Activated T-cell treated with anti-CD3 and anti-CD28 coated beads, Interleukin-2, amount 50 U/mL, for 24 hours (primary cell): ENCODE data around the gene GLT8D2.
"Not testable (repeated sequence)": the region's sequence is repeated elsewhere in the genome, so short reads cannot be mapped to it uniquely, and the experiment has no call there.

ENCODE experiments used
- DNase-seq: peaks from one replicate; pipeline ENCODE4 v3.0.0-alpha.2; 2020
- H3K27ac Mint-ChIP-seq: 2 replicates; pipeline ENCODE4 v1.8.0; 2020; ENCODE audit warnings: mild to moderate bottlenecking, mixed read lengths
- H3K27me3 Mint-ChIP-seq: 2 replicates; pipeline ENCODE4 v1.8.0; 2020; ENCODE audit warnings: mixed read lengths
- H3K36me3 Mint-ChIP-seq: 2 replicates; pipeline ENCODE4 v1.8.0; 2020; ENCODE audit warnings: low read depth, mixed read lengths
- H3K4me1 Mint-ChIP-seq: 2 replicates; pipeline ENCODE4 v1.8.0; 2020; ENCODE audit warnings: low read depth, mixed read lengths
- H3K4me3 Mint-ChIP-seq: 2 replicates; pipeline ENCODE4 v1.8.0; 2020; ENCODE audit warnings: mild to moderate bottlenecking, moderate library complexity, mixed read lengths
- H3K9me3 Mint-ChIP-seq: 2 replicates; pipeline ENCODE4 v1.8.0; 2020; ENCODE audit warnings: mixed read lengths

Gene GLT8D2

DNA sequence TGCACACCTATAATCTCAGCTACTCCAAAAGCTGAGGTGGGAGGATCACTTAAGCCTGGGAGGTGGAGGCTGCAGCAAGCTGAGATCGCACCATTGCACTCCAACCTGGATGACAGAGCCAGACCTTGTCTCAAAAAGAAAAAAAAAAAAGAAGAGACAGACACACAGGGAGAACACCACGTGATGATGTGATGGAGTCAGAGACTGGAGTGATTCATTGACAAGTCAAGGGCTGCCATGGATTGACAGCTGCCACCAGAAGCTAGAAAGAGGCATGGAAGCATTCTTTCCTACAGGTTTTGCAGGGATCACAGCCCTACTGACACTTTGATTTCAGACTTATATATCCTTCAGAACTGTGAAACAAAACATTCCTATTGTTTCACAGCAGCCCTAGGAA, 10.8 kb upstream of the GLT8D2 start:
- Mint-ChIP-seq H3K36me3 (peaks cover 6% of the 10 kb centered on the region), H3K27me3 (peaks cover 14% of the 10 kb centered on the region), H3K9me3 (no peaks in the 10 kb centered on the region), H3K27ac (no peak overlapping the region), H3K4me1 (peaks cover 16% of the 10 kb centered on the region), H3K4me3 (no peak overlapping the region)
- no peak for DNase-seq

- Mint-ChIP-seq H3K9me3 (no peaks in the 10 kb centered on the region), H3K4me3 (no peak overlapping the region), H3K27ac (no peak overlapping the region), H3K27me3 (peaks cover 15% of the 10 kb centered on the region), H3K4me1 (peaks cover 7% of the 10 kb centered on the region), H3K36me3 (peaks cover 3% of the 10 kb centered on the region)
- DNase-seq: no peak
Observed at GRCh38 chr12:104059963-104060362, 10.0 kb upstream of the GLT8D2 start.

DNA sequence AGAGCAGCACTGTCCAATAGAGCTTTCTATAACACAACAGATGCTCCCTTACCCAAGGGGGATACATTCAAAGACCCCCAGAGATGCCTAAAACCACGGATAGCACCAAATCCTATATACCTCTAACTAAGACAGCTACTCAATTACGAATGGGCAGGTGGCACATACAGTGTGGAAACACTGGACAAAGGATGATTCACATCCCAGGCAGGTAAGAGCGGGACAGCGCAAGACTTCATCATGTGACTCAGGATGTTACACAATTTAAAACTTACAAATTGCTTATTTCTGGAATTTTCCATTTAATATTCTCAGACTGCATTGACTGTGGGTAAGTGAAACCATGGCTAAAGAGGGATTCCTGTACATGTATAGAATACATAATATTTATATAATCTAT, 8.8 kb upstream of the GLT8D2 start:
- no peak overlapping the region for H3K4me3 Mint-ChIP-seq
- no peaks in the 10 kb centered on the region for H3K9me3 Mint-ChIP-seq
- no peaks in the 10 kb centered on the region for H3K36me3 Mint-ChIP-seq
- H3K4me1 Mint-ChIP-seq: peaks cover 6% of the 10 kb centered on the region
- H3K27me3 Mint-ChIP-seq: peaks cover 21% of the 10 kb centered on the region
- H3K27ac Mint-ChIP-seq: no peak overlapping the region
- DNase-seq: no peak

GRCh38 chr12:104057771-104058197, 7.8 kb upstream of the GLT8D2 start:
- Mint-ChIP-seq H3K27ac (no peak overlapping the region), H3K4me3 (no peak overlapping the region), H3K4me1 (no peaks in the 10 kb centered on the region), H3K36me3 (no peaks in the 10 kb centered on the region), H3K9me3 (no peaks in the 10 kb centered on the region), H3K27me3 (peaks cover 24% of the 10 kb centered on the region)
- no peak for DNase-seq

GRCh38 chr12:104056419-104056972, 6.5 kb upstream of the GLT8D2 start:
- Mint-ChIP-seq H3K9me3 (no peaks in the 10 kb centered on the region), H3K4me3 (no peak overlapping the region), H3K4me1 (no peaks in the 10 kb centered on the region), H3K27ac (no peak overlapping the region), H3K27me3 (peaks cover 31% of the 10 kb centered on the region), H3K36me3 (no peaks in the 10 kb centered on the region)
- DNase-seq: no peak

GRCh38 chr12:104055686-104056388, 5.8 kb upstream of the GLT8D2 start:
- Mint-ChIP-seq H3K4me3 (no peak overlapping the region), H3K4me1 (no peaks in the 10 kb centered on the region), H3K9me3 (no peaks in the 10 kb centered on the region), H3K36me3 (no peaks in the 10 kb centered on the region), H3K27ac (no peak overlapping the region), H3K27me3 (peaks cover 35% of the 10 kb centered on the region)
- DNase-seq: no peak

- Mint-ChIP-seq H3K4me1 (peaks cover 6% of the 10 kb centered on the region), H3K36me3 (no peaks in the 10 kb centered on the region), H3K9me3 (no peaks in the 10 kb centered on the region), H3K27me3 (peaks cover 42% of the 10 kb centered on the region), H3K4me3 (no peak overlapping the region), H3K27ac (no peak overlapping the region)
- DNase-seq: no peak
Observed at GRCh38 chr12:104054681-104055346, 4.8 kb upstream of the GLT8D2 start.

DNA sequence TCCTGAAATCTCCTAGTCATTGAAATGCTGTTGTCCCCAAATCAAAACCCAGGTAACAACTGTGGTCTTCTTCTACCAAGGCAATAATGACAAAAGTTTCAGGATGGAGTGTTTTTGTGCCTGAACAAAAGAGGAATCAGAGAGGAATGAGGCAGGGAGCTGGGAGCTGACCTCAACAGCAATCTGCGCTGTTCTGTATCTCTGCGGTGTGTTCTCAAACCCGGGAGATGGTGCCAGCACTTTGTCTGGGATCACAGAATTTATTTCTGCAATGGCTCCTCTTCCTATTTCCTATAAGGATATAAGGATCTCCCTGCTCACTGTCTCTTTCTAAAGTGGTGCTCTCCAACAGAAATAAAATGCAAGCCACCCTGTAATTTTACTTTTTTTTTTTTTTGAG, 449 bp upstream of the GLT8D2 start:
- no peaks in the 10 kb centered on the region for H3K9me3 Mint-ChIP-seq
- DNase-seq: no peak
- no peak overlapping the region for H3K4me3 Mint-ChIP-seq
- H3K36me3 Mint-ChIP-seq: no peaks in the 10 kb centered on the region
- peaks cover 51% of the 10 kb centered on the region for H3K27me3 Mint-ChIP-seq
- peaks cover 9% of the 10 kb centered on the region for H3K4me1 Mint-ChIP-seq
- H3K27ac Mint-ChIP-seq: no peak overlapping the region

DNA sequence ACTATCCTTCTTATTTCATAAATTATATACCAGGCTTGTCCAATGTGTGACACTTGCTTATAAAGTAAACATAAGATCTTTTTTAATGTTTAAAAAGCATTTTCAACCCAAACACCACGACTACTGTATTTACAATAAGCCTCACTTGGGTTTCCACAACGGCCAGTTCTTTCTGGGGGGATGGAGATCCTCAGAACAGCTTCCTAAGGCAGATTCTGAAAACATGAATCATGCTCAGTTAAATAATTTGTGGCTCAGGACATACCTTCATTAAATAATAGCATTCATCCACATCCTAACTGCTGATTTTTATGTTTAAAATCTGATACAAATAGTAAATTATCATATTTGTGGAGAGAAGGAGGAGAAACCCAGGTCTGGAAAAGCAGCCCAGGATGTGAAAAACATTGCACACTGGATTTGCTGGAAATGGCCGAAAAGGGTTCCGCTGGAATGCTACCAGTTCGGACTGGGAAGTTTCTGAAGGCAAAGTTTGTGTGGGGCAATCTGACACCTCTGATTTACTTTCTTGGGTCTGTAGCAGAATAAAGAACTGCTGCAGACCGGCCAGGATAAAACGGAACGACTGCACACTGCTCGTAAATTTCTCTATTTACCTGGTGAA, 597 bp downstream of the GLT8D2 start:
- no peak for DNase-seq
- H3K27ac Mint-ChIP-seq: no peak overlapping the region
- peaks cover 44% of the 10 kb centered on the region for H3K27me3 Mint-ChIP-seq
- no peaks in the 10 kb centered on the region for H3K9me3 Mint-ChIP-seq
- no peak overlapping the region for H3K4me3 Mint-ChIP-seq
- H3K4me1 Mint-ChIP-seq: peaks cover 9% of the 10 kb centered on the region
- H3K36me3 Mint-ChIP-seq: no peaks in the 10 kb centered on the region

DNA sequence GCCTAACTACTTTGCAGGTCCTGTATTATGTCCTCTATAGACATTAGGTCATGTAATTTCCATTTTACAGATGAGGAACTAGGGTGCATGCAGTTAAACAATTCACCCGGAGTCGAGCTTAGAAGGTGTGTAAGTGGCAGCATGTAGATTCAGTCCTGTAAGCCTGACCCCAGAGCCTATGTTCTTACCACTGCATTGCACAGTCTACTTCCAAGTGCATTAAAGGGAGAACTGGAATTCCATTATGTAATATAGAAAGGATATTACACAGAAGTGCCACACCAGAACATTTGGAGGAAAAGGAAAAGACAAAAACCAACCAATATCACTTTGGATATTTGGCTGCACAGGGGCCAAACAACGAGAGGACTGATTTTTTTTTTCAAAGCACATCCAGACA, 1.2 kb downstream of the GLT8D2 start:
- peaks cover 44% of the 10 kb centered on the region for H3K27me3 Mint-ChIP-seq
- H3K27ac Mint-ChIP-seq: no peak overlapping the region
- no peak overlapping the region for H3K4me3 Mint-ChIP-seq
- H3K4me1 Mint-ChIP-seq: peaks cover 9% of the 10 kb centered on the region
- no peaks in the 10 kb centered on the region for H3K36me3 Mint-ChIP-seq
- no peak for DNase-seq
- H3K9me3 Mint-ChIP-seq: no peaks in the 10 kb centered on the region

DNA sequence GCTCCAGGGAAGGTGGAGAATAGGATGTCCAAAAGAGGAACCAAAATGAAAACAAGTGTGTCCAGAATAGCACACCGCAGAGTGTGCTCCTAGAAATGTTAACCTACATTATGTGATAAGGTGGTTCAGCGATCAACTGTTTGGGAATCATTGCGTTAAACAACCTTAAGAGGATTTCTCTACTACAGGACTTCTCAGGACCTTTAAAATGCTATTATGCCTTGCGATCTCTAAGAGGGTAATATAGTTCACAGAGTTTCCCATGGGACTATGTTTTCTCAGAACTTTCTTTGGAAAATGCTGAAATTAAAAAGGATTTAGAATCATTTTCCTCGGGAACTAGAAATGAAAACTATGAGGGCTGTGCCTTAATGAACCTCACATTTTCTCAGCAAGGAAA, 1.8 kb downstream of the GLT8D2 start:
- no peak for DNase-seq
- H3K9me3 Mint-ChIP-seq: no peaks in the 10 kb centered on the region
- H3K36me3 Mint-ChIP-seq: no peaks in the 10 kb centered on the region
- peaks cover 9% of the 10 kb centered on the region for H3K4me1 Mint-ChIP-seq
- H3K27ac Mint-ChIP-seq: no peak overlapping the region
- no peak overlapping the region for H3K4me3 Mint-ChIP-seq
- peaks cover 42% of the 10 kb centered on the region for H3K27me3 Mint-ChIP-seq

- peaks cover 29% of the 10 kb centered on the region for H3K27me3 Mint-ChIP-seq
- H3K4me1 Mint-ChIP-seq: peaks cover 9% of the 10 kb centered on the region
- no peak overlapping the region for H3K27ac Mint-ChIP-seq
- DNase-seq: no peak
- H3K36me3 Mint-ChIP-seq: no peaks in the 10 kb centered on the region
- no peak overlapping the region for H3K4me3 Mint-ChIP-seq
- no peaks in the 10 kb centered on the region for H3K9me3 Mint-ChIP-seq
Observed at GRCh38 chr12:104046306-104046705, 3.7 kb downstream of the GLT8D2 start.

DNA sequence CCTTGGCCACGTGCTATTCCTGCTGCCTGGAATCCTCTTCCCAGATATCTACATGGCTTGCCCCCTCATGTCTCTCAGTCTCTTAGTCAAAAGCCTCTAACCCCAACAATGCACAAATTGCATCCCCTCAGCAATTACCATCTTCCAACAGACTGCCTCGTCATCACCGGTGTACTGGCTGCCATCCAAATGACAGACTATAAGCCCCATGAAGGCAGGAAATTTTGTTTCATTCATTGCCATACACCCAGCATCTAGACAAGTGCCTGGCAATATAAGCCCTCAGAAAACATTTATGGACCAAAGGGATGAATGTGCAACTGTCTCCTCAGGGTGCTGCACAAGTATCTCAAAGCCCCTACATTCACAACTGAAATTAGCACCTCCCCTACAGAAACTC, 5.8 kb downstream of the GLT8D2 start:
- Mint-ChIP-seq H3K27me3 (peaks cover 10% of the 10 kb centered on the region), H3K4me1 (no peaks in the 10 kb centered on the region), H3K4me3 (no peak overlapping the region), H3K9me3 (no peaks in the 10 kb centered on the region), H3K27ac (no peak overlapping the region), H3K36me3 (no peaks in the 10 kb centered on the region)
- no peak for DNase-seq

DNA sequence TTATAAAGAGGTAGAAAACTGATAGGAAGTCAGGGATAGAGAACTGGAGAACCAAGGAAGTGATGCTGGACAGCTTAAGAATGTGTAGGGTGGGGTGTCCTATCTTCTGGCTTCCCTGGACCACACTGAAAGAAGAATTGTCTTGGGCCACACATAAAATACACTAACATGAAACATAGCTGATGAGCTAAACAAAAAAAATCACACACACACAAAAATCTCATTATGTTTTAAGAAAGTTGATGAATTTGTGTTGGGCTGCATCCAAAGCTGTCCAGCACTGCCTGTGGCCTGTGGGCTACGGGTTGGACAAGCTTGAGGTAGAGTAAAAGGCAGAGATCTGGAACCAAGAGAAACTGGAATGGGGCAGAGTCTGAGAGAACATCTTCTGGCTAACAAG, 7.4 kb downstream of the GLT8D2 start:
- Mint-ChIP-seq H3K9me3 (no peaks in the 10 kb centered on the region), H3K27ac (no peak overlapping the region), H3K36me3 (no peaks in the 10 kb centered on the region), H3K27me3 (peaks cover 3% of the 10 kb centered on the region), H3K4me3 (no peak overlapping the region), H3K4me1 (no peaks in the 10 kb centered on the region)
- DNase-seq: no peak

- not testable (repeated sequence) for H3K9me3 Mint-ChIP-seq, H3K27ac Mint-ChIP-seq, H3K4me1 Mint-ChIP-seq, H3K36me3 Mint-ChIP-seq, DNase-seq, H3K4me3 Mint-ChIP-seq
- H3K27me3 Mint-ChIP-seq: peaks cover 10% of the 10 kb centered on the region
Observed at GRCh38 chr12:104039769-104040168, 10.2 kb downstream of the GLT8D2 start.
